HEK293T (cell line): ENCODE measurements around the gene LTK.

Experiments
- ARNT ChIP-seq: fragments of 450-650 bp; IDR thresholded peaks from 2 replicates; pipeline ENCODE4 v1.6.1; 2017; ENCODE audit warnings: mild to moderate bottlenecking
- ELF4 ChIP-seq: fragments of 450-650 bp; IDR thresholded peaks from 2 replicates; pipeline ENCODE4 v1.6.1; 2017; ENCODE audit warnings: antibody characterized with exemption
- FOXA1 ChIP-seq: fragments of 450-650 bp; IDR thresholded peaks from 2 replicates; pipeline ENCODE4 v1.6.1; 2016; ENCODE audit warnings: mild to moderate bottlenecking
- FOXK2 ChIP-seq: fragments of 450-650 bp; IDR thresholded peaks from 2 replicates; pipeline ENCODE4 v1.6.1; 2016; ENCODE audit warnings: mild to moderate bottlenecking
- LEF1 ChIP-seq: fragments of 450-650 bp; IDR thresholded peaks from 2 replicates; pipeline ENCODE4 v1.6.1; 2017; ENCODE audit warnings: mild to moderate bottlenecking, borderline replicate concordance
- SP1 ChIP-seq: fragments of 450-650 bp; IDR thresholded peaks from 2 replicates; pipeline ENCODE4 v1.6.1; 2017
- TARDBP ChIP-seq: fragments of 450-650 bp; IDR thresholded peaks from 2 replicates; pipeline ENCODE4 v1.6.1; 2016
- ZNF384 ChIP-seq: fragments of 450-650 bp; IDR thresholded peaks from 2 replicates; pipeline ENCODE4 v1.6.1; 2016
- TF ChIP-seq, protein P1 (sequence below): fragments of 450-650 bp; IDR thresholded peaks from 2 replicates; pipeline ENCODE4 v1.6.1; 2016

DNA sequence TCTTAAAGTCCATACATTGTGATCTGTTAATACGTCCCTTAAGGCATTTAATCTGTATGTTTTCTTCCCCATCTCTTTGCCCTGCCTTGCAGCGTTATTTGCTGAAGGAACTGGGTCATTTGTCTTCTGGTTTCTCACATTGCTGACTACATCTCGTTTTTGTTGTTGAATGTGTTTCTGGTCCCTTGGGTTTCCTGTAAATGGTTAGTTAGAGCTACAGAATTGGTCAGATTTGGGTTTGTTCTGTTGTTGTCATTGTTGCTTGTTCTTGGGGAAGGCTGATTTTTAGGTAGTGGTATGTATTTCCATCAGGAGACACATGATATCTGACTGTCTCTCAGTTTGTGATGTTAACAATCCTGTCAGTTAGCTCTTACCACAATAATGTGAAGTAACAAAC is 46.9 kb downstream of the LTK start:
- TF ChIP-seq TARDBP, result no peak
- no peak for TF ChIP-seq SP1
- TF ChIP-seq LEF1, result no peak
- no peak for TF ChIP-seq ARNT
- no peak for TF ChIP-seq ELF4
- TF ChIP-seq FOXK2, result no peak
- TF ChIP-seq, protein P1, sequence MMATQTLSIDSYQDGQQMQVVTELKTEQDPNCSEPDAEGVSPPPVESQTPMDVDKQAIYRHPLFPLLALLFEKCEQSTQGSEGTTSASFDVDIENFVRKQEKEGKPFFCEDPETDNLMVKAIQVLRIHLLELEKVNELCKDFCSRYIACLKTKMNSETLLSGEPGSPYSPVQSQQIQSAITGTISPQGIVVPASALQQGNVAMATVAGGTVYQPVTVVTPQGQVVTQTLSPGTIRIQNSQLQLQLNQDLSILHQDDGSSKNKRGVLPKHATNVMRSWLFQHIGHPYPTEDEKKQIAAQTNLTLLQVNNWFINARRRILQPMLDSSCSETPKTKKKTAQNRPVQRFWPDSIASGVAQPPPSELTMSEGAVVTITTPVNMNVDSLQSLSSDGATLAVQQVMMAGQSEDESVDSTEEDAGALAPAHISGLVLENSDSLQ, result no peak
- TF ChIP-seq ZNF384, result no peak
- TF ChIP-seq FOXA1, result no peak
